Panc1 (cell line): ENCODE data around the gene MAP4. TPM values are rescaled to one million over a fixed set of nuclear protein-coding genes. Genes with fewer than 3 reads are reported as not detected.

Experiments
- ATAC-seq: fragments of 200-7000 bp; cut with Tn5 transposase; 2 replicates; pipeline ENCODE4 v1.9.1; 2020; ENCODE audit warnings: mild to moderate bottlenecking, moderate library complexity
- BruUV-seq: library from RNA; stranded (reverse); fragments of 400-500 nt; replicated peaks from 2 replicates; lab custom pipeline; 2021; lab: Mats Ljungman, UMichigan
- CTCF ChIA-PET: fragments of 300-600 bp; sonication (Branson Sonifier 250); formaldehyde crosslinking; loops from one replicate; lab custom pipeline; 2022; ENCODE audit warnings: antibody characterized with exemption; lab: Charles Lee
- POLR2A ChIA-PET: fragments of 300-600 bp; sonication (Branson Sonifier 250); formaldehyde crosslinking; loops from one replicate; lab custom pipeline; 2022; ENCODE audit warnings: antibody characterized with exemption; lab: Charles Lee
- DNase-seq: peaks from one replicate; pipeline ENCODE4 v3.0.0-alpha.2; 2010; ENCODE audit warnings: low read depth, low spot score
- H3K27ac ChIP-seq: 2 replicates; pipeline ENCODE4 v1.5.1; 2011; ENCODE audit warnings: mild to moderate bottlenecking, low read length, inconsistent platforms
- H3K27me3 ChIP-seq: fragments of 200-500 bp; sonication (Bioruptor generic); 2 replicates; pipeline ENCODE4 v1.6.0; 2014; ENCODE audit warnings: low read length, inconsistent platforms; ENCODE audit not compliant: control insufficient read depth, insufficient read depth
- H3K36me3 ChIP-seq: fragments of 200-500 bp; sonication (Bioruptor generic); 2 replicates; pipeline ENCODE4 v1.5.1; 2014; ENCODE audit warnings: inconsistent platforms, mild to moderate bottlenecking, low read length, moderate library complexity; ENCODE audit not compliant: control insufficient read depth, insufficient read depth
- H3K4me1 ChIP-seq: 2 replicates; pipeline ENCODE4 v1.5.1; 2011; ENCODE audit warnings: inconsistent platforms, mild to moderate bottlenecking, low read length, moderate library complexity; ENCODE audit not compliant: control insufficient read depth, insufficient read depth
- H3K4me3 ChIP-seq, 2 experiments: 2 replicates each; pipeline ENCODE4 v1.5.1; 2011 to 2012; ENCODE audit warnings: low read depth in 2 of 2, low read length in 2 of 2, mild to moderate bottlenecking in 2 of 2, inconsistent platforms in 1 of 2, moderate library complexity in 1 of 2
- H3K9me3 ChIP-seq: fragments of 200-500 bp; sonication (Bioruptor generic); 2 replicates; pipeline ENCODE4 v1.5.1; 2014; ENCODE audit warnings: low read depth, mild to moderate bottlenecking, inconsistent platforms, low read length, moderate library complexity; ENCODE audit not compliant: control insufficient read depth, insufficient read depth
- CTCF ChIP-seq: fragments of 450-650 bp; IDR thresholded peaks from 2 replicates; pipeline ENCODE4 v1.5.1; 2017; ENCODE audit warnings: mild to moderate bottlenecking
- POLR2AphosphoS5 ChIP-seq: IDR thresholded peaks from 2 replicates; pipeline ENCODE4 v1.6.1; 2012; ENCODE audit warnings: mild to moderate bottlenecking, low read depth, low read length, moderate library complexity
- REST ChIP-seq, 2 experiments: IDR thresholded peaks; 2 replicates each; pipeline ENCODE4 v1.6.1; 2011 to 2012; ENCODE audit warnings: low read depth in 2 of 2, control low read depth in 1 of 2, low read length in 1 of 2, mild to moderate bottlenecking in 1 of 2, moderate library complexity in 1 of 2; ENCODE audit not compliant: insufficient read depth in 1 of 2
- SIN3A ChIP-seq: IDR thresholded peaks from 2 replicates; pipeline ENCODE4 v1.6.1; 2012; ENCODE audit warnings: low read depth, mild to moderate bottlenecking, low read length, moderate library complexity, borderline replicate concordance; ENCODE audit not compliant: insufficient read depth
- TCF7L2 ChIP-seq: IDR thresholded peaks from 2 replicates; pipeline ENCODE4 v1.6.1; 2011; ENCODE audit warnings: mild to moderate bottlenecking, low read depth, low read length, inconsistent platforms
- in situ Hi-C: cut with HindIII; loops from 2 replicates; pipeline ENCODE4 v1.10.0; 2016; ENCODE audit warnings: low sequenced_read_pairs, low pct_unique_long_range_greater_than_20kb
- intact Hi-C: fragments of 100-400 bp; cut with micrococcal nuclease; formaldehyde crosslinking; loops from one replicate; pipeline ENCODE4 v1.10.0; 2022; ENCODE audit not compliant: unreplicated experiment
- total RNA-seq: library from RNA; stranded (reverse); gene quantifications from one replicate; pipeline ENCODE4 v1.2.1, GENCODE V29; 2021; ENCODE audit not compliant: unreplicated experiment

MAP4 gene
- total RNA-seq, 1 experiment from 2014 or later: 150 TPM

- no peak for ATAC-seq
- Histone ChIP-seq H3K4me1 (no peaks in the 10 kb centered on the region), H3K4me3 (no peak overlapping the region), H3K9me3 (no peaks in the 10 kb centered on the region), H3K27me3 (no peaks in the 10 kb centered on the region), H3K27ac (no peak overlapping the region), H3K36me3 (no peaks in the 10 kb centered on the region; the same call in 1 of the 2 replicates)
- BruUV-seq: no TSS peak
- DNase-seq: no peak
- intact Hi-C loops (no loop called here), in situ Hi-C loops (no loop called here)
- TF ChIP-seq SIN3A: no peak
- no peak for TF ChIP-seq TCF7L2
- no peak for TF ChIP-seq CTCF
- no peak for TF ChIP-seq POLR2AphosphoS5
- no peak for TF ChIP-seq REST (IDR thresholded peaks at IDR 0.05; ENCODE audit: insufficient read depth in 1 of 2, low read depth in 2 of 2, low read length in 1 of 2)
- ChIA-PET CTCF (interaction anchor here (0.6 to 0.7 kb wide), 3 partner anchors 59 to 451 kb away, joined by 3 to 4 read pairs (median 4); no protein-coding TSS in a partner anchor), POLR2A (no interaction called here)
These were observed 85.2 kb downstream of the MAP4 start for GRCh38 chr3:47930979-47931378.

GRCh38 chr3:47916696-47917095 is 99.5 kb downstream of the MAP4 start:
- CTCF ChIA-PET: no interaction called here
- intact Hi-C loops: no loop called here

More at GRCh38 chr3:47916696-47917095, 99.5 kb downstream of the MAP4 start:
- Histone ChIP-seq H3K9me3 (no peaks in the 10 kb centered on the region), H3K27me3 (no peaks in the 10 kb centered on the region), H3K4me1 (no peaks in the 10 kb centered on the region), H3K36me3 (peaks cover 12% of the 10 kb centered on the region), H3K27ac (no peak overlapping the region), H3K4me3 (no peak overlapping the region)
- TF ChIP-seq REST (IDR thresholded peaks at IDR 0.05; ENCODE audit: insufficient read depth in 1 of 2, low read depth in 2 of 2, low read length in 1 of 2) (no peak), TCF7L2 (no peak), SIN3A (no peak), CTCF (no peak), POLR2AphosphoS5 (no peak)
- no peak for ATAC-seq
- in situ Hi-C loops: no loop called here
- BruUV-seq: no TSS peak
- no peak for DNase-seq
- POLR2A ChIA-PET: no interaction called here
